K562 (cell line): ENCODE measurements around the gene SPATS2. TPM values are rescaled to one million over a fixed set of nuclear protein-coding genes. Genes with fewer than 3 reads are reported as not detected.
A peak's percentile ranks its signal among the peaks of the same experiment; 100 is the strongest.

Experiments used
- BDP1 ChIP-seq: IDR thresholded peaks from 3 replicates; pipeline ENCODE4 v1.6.1; 2011; ENCODE audit not compliant: insufficient read length, insufficient read depth
- BHLHE40 ChIP-seq: IDR thresholded peaks from 2 replicates; pipeline ENCODE4 v1.6.1; 2011; ENCODE audit warnings: low read length, improper control_type of control experiment
- CBFA2T2 ChIP-seq: fragments of 450-650 bp; conservative IDR thresholded peaks from 2 replicates; pipeline ENCODE4 v1.6.1; 2017; ENCODE audit warnings: mild to moderate bottlenecking
- CBFA2T3 ChIP-seq: fragments of 450-650 bp; IDR thresholded peaks from 2 replicates; pipeline ENCODE4 v1.6.1; 2017
- CC2D1A ChIP-seq: fragments of 450-650 bp; IDR thresholded peaks from 2 replicates; pipeline ENCODE4 v1.6.1; 2017; ENCODE audit warnings: mild to moderate bottlenecking
- DACH1 ChIP-seq: fragments of 450-650 bp; IDR thresholded peaks from 2 replicates; pipeline ENCODE4 v1.6.1; 2018; ENCODE audit not compliant: partially characterized antibody
- ETS2 ChIP-seq: IDR thresholded peaks from 2 replicates; pipeline ENCODE4 v1.6.1; 2016; ENCODE audit warnings: borderline replicate concordance, missing genetic modification characterization, mild to moderate bottlenecking, moderate library complexity, missing compliant biosample characterization; ENCODE audit not compliant: poor library complexity, severe bottlenecking
- GTF2E2 ChIP-seq: fragments of 200-800 bp; sonication (Bioruptor generic); IDR thresholded peaks from 2 replicates; pipeline ENCODE4 v1.6.1; 2016; ENCODE audit warnings: missing genetic modification characterization, missing compliant biosample characterization
- HDAC1 ChIP-seq, 2 experiments: fragments of 450-650 bp; IDR thresholded peaks; 2 replicates each; pipeline ENCODE4 v1.6.1; 2016 to 2017; ENCODE audit warnings: inconsistent platforms in 1 of 2, mild to moderate bottlenecking in 1 of 2, moderate library complexity in 1 of 2
- HLTF ChIP-seq: fragments of 450-650 bp; IDR thresholded peaks from 2 replicates; pipeline ENCODE4 v1.6.1; 2016
- HMG20A ChIP-seq: fragments of 450-650 bp; formaldehyde crosslinking; conservative IDR thresholded peaks from 2 replicates; pipeline ENCODE4 v1.4.0; 2020; ENCODE audit warnings: mild to moderate bottlenecking, mixed read lengths
- HOXB6 ChIP-seq: fragments of 250-450 bp; sonication (Bioruptor Pico); IDR thresholded peaks from 2 replicates; pipeline ENCODE4 v1.5.1; 2022; ENCODE audit warnings: mild to moderate bottlenecking, borderline replicate concordance
- KAT8 ChIP-seq: fragments of 450-650 bp; IDR thresholded peaks from 2 replicates; pipeline ENCODE4 v1.6.1; 2016; ENCODE audit warnings: low read depth, mild to moderate bottlenecking
- NCOA2 ChIP-seq, 2 experiments: fragments of 450-650 bp; IDR thresholded peaks; 2 replicates each; pipeline ENCODE4 v1.6.1; 2018; ENCODE audit warnings: mild to moderate bottlenecking in 2 of 2, moderate library complexity in 1 of 2; ENCODE audit not compliant: partially characterized antibody in 2 of 2
- NFE2L1 ChIP-seq: fragments of 450-650 bp; IDR thresholded peaks from 2 replicates; pipeline ENCODE4 v1.6.1; 2016; ENCODE audit warnings: missing genetic modification characterization, low read depth, mild to moderate bottlenecking, missing compliant biosample characterization, moderate library complexity, borderline replicate concordance
- NFYB ChIP-seq: IDR thresholded peaks from 2 replicates; pipeline ENCODE4 v1.6.1; 2011; ENCODE audit warnings: mild to moderate bottlenecking, moderate library complexity; ENCODE audit not compliant: insufficient read length; ENCODE audit errors: extremely low read depth
- POLR2H ChIP-seq: IDR thresholded peaks from 2 replicates; pipeline ENCODE4 v1.6.1; 2016; ENCODE audit warnings: missing genetic modification characterization, low read depth, mild to moderate bottlenecking, control low read depth, missing compliant biosample characterization, moderate library complexity
- RAD51 ChIP-seq: fragments of 450-650 bp; IDR thresholded peaks from 2 replicates; pipeline ENCODE4 v1.7.1; 2016; ENCODE audit warnings: low read depth, mild to moderate bottlenecking, borderline replicate concordance
- SIX5 ChIP-seq, 2 experiments: IDR thresholded peaks; 2 replicates each; pipeline ENCODE4 v1.6.1; 2011; ENCODE audit warnings: low read length in 2 of 2, borderline replicate concordance in 1 of 2, low read depth in 1 of 2, mild to moderate bottlenecking in 1 of 2, moderate library complexity in 1 of 2; ENCODE audit not compliant: insufficient read depth in 1 of 2
- ZEB2 ChIP-seq: fragments of 450-650 bp; IDR thresholded peaks from 2 replicates; pipeline ENCODE4 v1.6.1; 2016
- ZNF217 ChIP-seq: sonication (generic); formaldehyde crosslinking; IDR thresholded peaks from 2 replicates; pipeline ENCODE4 v1.8.0; 2022; ENCODE audit warnings: mild to moderate bottlenecking, missing genetic modification reagents
- ZNF239 ChIP-seq: fragments of 250-450 bp; sonication (Bioruptor Pico); IDR thresholded peaks from 2 replicates; pipeline ENCODE4 v1.4.0; 2020; ENCODE audit warnings: mild to moderate bottlenecking
- ZNF253 ChIP-seq: fragments of 250-450 bp; sonication (Bioruptor Pico); conservative IDR thresholded peaks from 2 replicates; pipeline ENCODE4 v1.6.1; 2021; ENCODE audit warnings: mild to moderate bottlenecking
- ZNF41 ChIP-seq: fragments of 250-450 bp; sonication (Bioruptor Pico); conservative IDR thresholded peaks from 2 replicates; pipeline ENCODE4 v1.4.0; 2020; ENCODE audit warnings: mild to moderate bottlenecking
- ZNF668 ChIP-seq: fragments of 250-450 bp; sonication (Bioruptor Pico); IDR thresholded peaks from 2 replicates; pipeline ENCODE4 v1.8.0; 2022; ENCODE audit warnings: mild to moderate bottlenecking, inconsistent platforms
- ZNF699 ChIP-seq: fragments of 250-450 bp; sonication (Bioruptor Pico); IDR thresholded peaks from 2 replicates; pipeline ENCODE4 v1.8.0; 2021; ENCODE audit warnings: mild to moderate bottlenecking, moderate library complexity; ENCODE audit not compliant: insufficient replicate concordance
- ZNF77 ChIP-seq: fragments of 250-450 bp; sonication (Bioruptor Pico); IDR thresholded peaks from 2 replicates; pipeline ENCODE4 v1.5.0; 2020
- ZSCAN29 ChIP-seq: fragments of 450-650 bp; IDR thresholded peaks from 2 replicates; pipeline ENCODE4 v1.6.1; 2017
- polyA plus RNA-seq, 8 experiments: library from polyadenylated mRNA; depleted of rRNA in 4 of 8; stranded (reverse) in 5 of 8; unstranded in 3 of 8; fragments of >200 nt; fragmentation: Nextera tagmentation in 2 of 8; fragmentation: Illumina TruSeq in 1 of 8; extraction: Ambion mirVana in 2 of 8; extraction: Trizol in 1 of 8; gene quantifications; 2 replicates each; pipeline versions ENCODE4 v1.2.1 to v1.2.3, GENCODE V29; 2011 to 2014; ENCODE audit warnings: inconsistent platforms in 1 of 8, missing spikeins in 1 of 8
- total RNA-seq, 7 experiments: library from RNA; depleted of rRNA in 6 of 7; stranded (reverse); fragments of >200 nt in 6 of 7; fragmentation: Illumina TruSeq in 2 of 7; extraction: Trizol in 2 of 7; gene quantifications; 2 replicates each; pipeline versions ENCODE4 v1.2.1 to v1.2.3, GENCODE V29; 2011 to 2021; ENCODE audit warnings: low replicate concordance in 1 of 7
- TF ChIP-seq, protein P1 (sequence below): fragments of 450-650 bp; formaldehyde crosslinking; IDR thresholded peaks from 2 replicates; pipeline ENCODE4 v1.4.0; 2020; ENCODE audit warnings: mild to moderate bottlenecking, mixed read lengths
- TF ChIP-seq, protein P2 (sequence below): fragments of 250-450 bp; sonication (Bioruptor Pico); IDR thresholded peaks from 2 replicates; pipeline ENCODE4 v1.5.0; 2020; ENCODE audit warnings: mild to moderate bottlenecking
- TF ChIP-seq, protein P3 (sequence below): sonication (generic); formaldehyde crosslinking; IDR thresholded peaks from 2 replicates; pipeline ENCODE4 v1.9.0; 2022; ENCODE audit warnings: mild to moderate bottlenecking, missing genetic modification reagents

SPATS2 gene
- total and polyA plus RNA-seq, 9 of the 15 experiments (the other 6 are each of a cell fraction or from before 2014, with no cell fraction given): 5.4 to 48.2 (median 17.5) TPM

DNA sequence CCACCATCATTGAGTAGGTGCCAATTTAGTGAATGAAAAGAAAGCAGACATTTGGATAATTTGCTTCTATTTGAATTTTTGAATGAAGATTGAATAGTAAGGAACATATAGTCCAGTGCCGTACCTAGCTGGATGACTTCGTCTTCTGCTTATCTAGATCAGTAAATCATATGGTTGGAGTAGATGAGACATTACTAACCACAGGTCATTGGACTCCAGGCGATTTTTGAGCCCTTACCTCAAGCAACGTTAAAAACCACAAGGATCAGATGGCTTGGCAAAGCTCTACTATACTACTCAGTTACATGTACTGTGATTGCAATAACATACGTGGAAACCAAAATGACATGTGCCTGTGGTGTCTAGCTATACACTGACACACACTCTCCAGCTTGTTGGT, 1.7 kb upstream of the SPATS2 start (continued):
- TF ChIP-seq ZNF77 (CRISPR knock-in tag): no peak
- peak; percentile 67 for TF ChIP-seq ZEB2
- no peak for TF ChIP-seq ZNF41 (CRISPR knock-in tag)
- no peak for TF ChIP-seq HLTF
- TF ChIP-seq ZNF217 (CRISPR knock-in tag): no peak
- no peak for TF ChIP-seq ZNF699 (CRISPR knock-in tag)
- no peak for TF ChIP-seq HOXB6
- TF ChIP-seq, protein P1, sequence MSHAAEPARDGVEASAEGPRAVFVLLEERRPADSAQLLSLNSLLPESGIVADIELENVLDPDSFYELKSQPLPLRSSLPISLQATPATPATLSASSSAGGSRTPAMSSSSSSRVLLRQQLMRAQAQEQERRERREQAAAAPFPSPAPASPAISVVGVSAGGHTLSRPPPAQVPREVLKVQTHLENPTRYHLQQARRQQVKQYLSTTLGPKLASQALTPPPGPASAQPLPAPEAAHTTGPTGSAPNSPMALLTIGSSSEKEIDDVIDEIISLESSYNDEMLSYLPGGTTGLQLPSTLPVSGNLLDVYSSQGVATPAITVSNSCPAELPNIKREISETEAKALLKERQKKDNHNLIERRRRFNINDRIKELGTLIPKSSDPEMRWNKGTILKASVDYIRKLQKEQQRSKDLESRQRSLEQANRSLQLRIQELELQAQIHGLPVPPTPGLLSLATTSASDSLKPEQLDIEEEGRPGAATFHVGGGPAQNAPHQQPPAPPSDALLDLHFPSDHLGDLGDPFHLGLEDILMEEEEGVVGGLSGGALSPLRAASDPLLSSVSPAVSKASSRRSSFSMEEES (CRISPR knock-in tag): no peak
- TF ChIP-seq ZNF668 (CRISPR knock-in tag): no peak
- TF ChIP-seq, protein P2, sequence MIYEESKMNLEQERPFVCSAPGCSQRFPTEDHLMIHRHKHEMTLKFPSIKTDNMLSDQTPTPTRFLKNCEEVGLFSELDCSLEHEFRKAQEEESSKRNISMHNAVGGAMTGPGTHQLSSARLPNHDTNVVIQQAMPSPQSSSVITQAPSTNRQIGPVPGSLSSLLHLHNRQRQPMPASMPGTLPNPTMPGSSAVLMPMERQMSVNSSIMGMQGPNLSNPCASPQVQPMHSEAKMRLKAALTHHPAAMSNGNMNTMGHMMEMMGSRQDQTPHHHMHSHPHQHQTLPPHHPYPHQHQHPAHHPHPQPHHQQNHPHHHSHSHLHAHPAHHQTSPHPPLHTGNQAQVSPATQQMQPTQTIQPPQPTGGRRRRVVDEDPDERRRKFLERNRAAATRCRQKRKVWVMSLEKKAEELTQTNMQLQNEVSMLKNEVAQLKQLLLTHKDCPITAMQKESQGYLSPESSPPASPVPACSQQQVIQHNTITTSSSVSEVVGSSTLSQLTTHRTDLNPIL (CRISPR knock-in tag): no peak
- peak in 1 of 2 experiments; percentile 49; a peak in 1 of 4 replicates for TF ChIP-seq HDAC1 (IDR thresholded peaks at IDR 0.05)
- no peak for TF ChIP-seq SIX5 (IDR thresholded peaks at IDR 0.05; ENCODE audit: borderline replicate concordance in 1 of 2, insufficient read depth in 1 of 2, low read depth in 1 of 2, low read length in 2 of 2)
- TF ChIP-seq NCOA2 (IDR thresholded peaks at IDR 0.05; ENCODE audit: partially characterized antibody in 2 of 2): no peak
- TF ChIP-seq BHLHE40: no peak
- no peak for TF ChIP-seq GTF2E2
- TF ChIP-seq ZNF253 (CRISPR knock-in tag): no peak
- no peak for TF ChIP-seq NFE2L1
- TF ChIP-seq RAD51: no peak
- TF ChIP-seq ZNF239 (CRISPR knock-in tag): no peak
- no peak for TF ChIP-seq ZSCAN29
- TF ChIP-seq, protein P3, sequence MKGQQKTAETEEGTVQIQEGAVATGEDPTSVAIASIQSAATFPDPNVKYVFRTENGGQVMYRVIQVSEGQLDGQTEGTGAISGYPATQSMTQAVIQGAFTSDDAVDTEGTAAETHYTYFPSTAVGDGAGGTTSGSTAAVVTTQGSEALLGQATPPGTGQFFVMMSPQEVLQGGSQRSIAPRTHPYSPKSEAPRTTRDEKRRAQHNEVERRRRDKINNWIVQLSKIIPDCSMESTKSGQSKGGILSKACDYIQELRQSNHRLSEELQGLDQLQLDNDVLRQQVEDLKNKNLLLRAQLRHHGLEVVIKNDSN (CRISPR knock-in tag): no peak
- no peak for TF ChIP-seq ETS2
- TF ChIP-seq CBFA2T2: peak; percentile 34
- peak; percentile 67 for TF ChIP-seq CBFA2T3
- no peak for TF ChIP-seq POLR2H (tag)
- TF ChIP-seq NFYB: no peak
- TF ChIP-seq KAT8: no peak
- peak; percentile 12 for TF ChIP-seq DACH1
- TF ChIP-seq BDP1: no peak
- no peak for TF ChIP-seq CC2D1A
- TF ChIP-seq HMG20A (CRISPR knock-in tag): no peak
